SU-DHL-6 (cell line): Measurements from ENCODE around the gene ZBTB42.

Experiments used
- CTCF ChIP-seq: fragments of 200-600 bp; sonication (generic); IDR thresholded peaks from one replicate; pipeline ENCODE4 v1.5.1; 2017; ENCODE audit warnings: antibody characterized with exemption, mild to moderate bottlenecking, low read length, moderate library complexity; ENCODE audit not compliant: insufficient read depth, poor library complexity, severe bottlenecking
- EZH2phosphoT487 ChIP-seq: fragments of 200-600 bp; sonication (generic), shearing (Covaris generic); conservative IDR thresholded peaks from 2 replicates; pipeline ENCODE4 v1.6.1; 2018; ENCODE audit warnings: mild to moderate bottlenecking, antibody characterized with exemption, low read length, moderate library complexity, mixed read lengths

GRCh38 chr14:104786091-104786586 is 14.8 kb upstream of the ZBTB42 start:
- TF ChIP-seq CTCF (no peak), EZH2phosphoT487 (no peak)
